SK-N-SH treated with all-trans-retinoic acid at 6 μM for 48 hours (cell line): Measurements from ENCODE around the gene HSPA9.

Experiments
- CSDC2 ChIP-seq: fragments of 250-450 bp; sonication (Bioruptor Pico); IDR thresholded peaks from 2 replicates; pipeline ENCODE4 v1.5.0; 2020; ENCODE audit warnings: mild to moderate bottlenecking, moderate library complexity
- ESRRG ChIP-seq: fragments of 250-450 bp; sonication (Bioruptor Pico); IDR thresholded peaks from 2 replicates; pipeline ENCODE4 v1.6.1; 2021; ENCODE audit warnings: mild to moderate bottlenecking
- OSR1 ChIP-seq: fragments of 250-450 bp; sonication (Bioruptor Pico); IDR thresholded peaks from 2 replicates; pipeline ENCODE4 v1.8.0; 2022; ENCODE audit warnings: moderate library complexity, mild to moderate bottlenecking, inconsistent platforms
- PPARA ChIP-seq: fragments of 250-450 bp; sonication (Bioruptor Pico); IDR thresholded peaks from 2 replicates; pipeline ENCODE4 v1.5.0; 2020; ENCODE audit warnings: mild to moderate bottlenecking, borderline replicate concordance
- RARB ChIP-seq: fragments of 250-450 bp; sonication (Bioruptor Pico); IDR thresholded peaks from 2 replicates; pipeline ENCODE4 v1.8.0; 2021; ENCODE audit warnings: mild to moderate bottlenecking, moderate library complexity
- SNAI2 ChIP-seq: fragments of 250-450 bp; sonication (Bioruptor Pico); IDR thresholded peaks from 2 replicates; pipeline ENCODE4 v1.5.0; 2020; ENCODE audit warnings: mild to moderate bottlenecking, moderate library complexity
- ZFP3 ChIP-seq: fragments of 250-450 bp; sonication (Bioruptor Pico); IDR thresholded peaks from 2 replicates; pipeline ENCODE4 v1.5.0; 2020; ENCODE audit warnings: mild to moderate bottlenecking, moderate library complexity
- ZFP30 ChIP-seq: fragments of 450-650 bp; formaldehyde crosslinking; IDR thresholded peaks from 2 replicates; pipeline ENCODE4 v1.5.0; 2022; ENCODE audit warnings: mild to moderate bottlenecking, moderate library complexity
- ZNF8 ChIP-seq: fragments of 450-650 bp; formaldehyde crosslinking; IDR thresholded peaks from 2 replicates; pipeline ENCODE4 v1.5.0; 2020; ENCODE audit warnings: mild to moderate bottlenecking, moderate library complexity
- TF ChIP-seq, protein P1 (sequence below): fragments of 250-450 bp; sonication (Bioruptor Pico); IDR thresholded peaks from 2 replicates; pipeline ENCODE4 v1.5.1; 2021; ENCODE audit warnings: mild to moderate bottlenecking, moderate library complexity
- TF ChIP-seq, protein P2 (sequence below): fragments of 250-450 bp; sonication (Bioruptor Pico); IDR thresholded peaks from 2 replicates; pipeline ENCODE4 v1.8.0; 2020; ENCODE audit warnings: mild to moderate bottlenecking, moderate library complexity, borderline replicate concordance

DNA sequence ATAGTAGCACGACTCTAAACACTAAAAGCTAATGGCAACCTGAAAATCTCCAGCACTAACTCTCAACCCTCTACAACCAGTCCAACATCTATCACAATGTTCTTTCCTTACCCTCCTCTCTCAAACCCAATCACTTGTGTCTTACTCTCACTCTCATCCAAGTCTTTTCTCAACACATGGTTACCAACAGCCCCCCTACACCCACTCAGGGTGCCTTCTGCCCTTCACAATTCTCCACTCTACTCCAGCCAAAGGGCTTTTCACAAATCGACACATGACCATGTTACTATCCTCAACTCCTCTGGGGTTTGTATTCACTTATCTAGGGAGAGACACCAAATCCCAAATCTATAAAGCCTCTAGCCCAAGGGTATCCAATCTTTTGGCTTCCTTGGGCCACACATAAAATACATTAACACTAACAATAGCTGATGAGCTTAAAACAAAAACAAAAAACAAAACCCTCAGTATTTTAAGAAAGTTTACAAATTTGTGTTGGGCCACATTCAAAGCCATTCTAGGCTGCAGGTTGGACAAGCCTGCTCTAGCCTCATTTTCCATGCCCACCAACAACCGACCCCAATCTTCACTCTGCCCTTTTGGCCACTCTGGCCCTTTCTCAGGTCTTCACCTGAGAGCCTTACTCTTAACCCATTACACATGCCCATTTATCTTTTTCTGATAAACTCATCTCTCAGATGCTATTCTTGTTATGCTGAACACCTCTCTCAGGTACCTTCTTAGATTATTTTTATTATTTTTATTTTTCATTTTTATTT is 11.7 kb downstream of the HSPA9 start:
- TF ChIP-seq ZFP30 (CRISPR knock-in tag): no peak
- no peak for TF ChIP-seq SNAI2
- TF ChIP-seq, protein P1, sequence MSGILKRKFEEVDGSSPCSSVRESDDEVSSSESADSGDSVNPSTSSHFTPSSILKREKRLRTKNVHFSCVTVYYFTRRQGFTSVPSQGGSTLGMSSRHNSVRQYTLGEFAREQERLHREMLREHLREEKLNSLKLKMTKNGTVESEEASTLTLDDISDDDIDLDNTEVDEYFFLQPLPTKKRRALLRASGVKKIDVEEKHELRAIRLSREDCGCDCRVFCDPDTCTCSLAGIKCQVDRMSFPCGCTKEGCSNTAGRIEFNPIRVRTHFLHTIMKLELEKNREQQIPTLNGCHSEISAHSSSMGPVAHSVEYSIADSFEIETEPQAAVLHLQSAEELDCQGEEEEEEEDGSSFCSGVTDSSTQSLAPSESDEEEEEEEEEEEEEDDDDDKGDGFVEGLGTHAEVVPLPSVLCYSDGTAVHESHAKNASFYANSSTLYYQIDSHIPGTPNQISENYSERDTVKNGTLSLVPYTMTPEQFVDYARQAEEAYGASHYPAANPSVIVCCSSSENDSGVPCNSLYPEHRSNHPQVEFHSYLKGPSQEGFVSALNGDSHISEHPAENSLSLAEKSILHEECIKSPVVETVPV: no peak
- no peak for TF ChIP-seq ZNF8 (CRISPR knock-in tag)
- TF ChIP-seq ZFP3 (CRISPR knock-in tag): no peak
- no peak for TF ChIP-seq PPARA
- no peak for TF ChIP-seq RARB (CRISPR knock-in tag)
- TF ChIP-seq CSDC2 (CRISPR knock-in tag): no peak
- no peak for TF ChIP-seq ESRRG
- TF ChIP-seq, protein P2, sequence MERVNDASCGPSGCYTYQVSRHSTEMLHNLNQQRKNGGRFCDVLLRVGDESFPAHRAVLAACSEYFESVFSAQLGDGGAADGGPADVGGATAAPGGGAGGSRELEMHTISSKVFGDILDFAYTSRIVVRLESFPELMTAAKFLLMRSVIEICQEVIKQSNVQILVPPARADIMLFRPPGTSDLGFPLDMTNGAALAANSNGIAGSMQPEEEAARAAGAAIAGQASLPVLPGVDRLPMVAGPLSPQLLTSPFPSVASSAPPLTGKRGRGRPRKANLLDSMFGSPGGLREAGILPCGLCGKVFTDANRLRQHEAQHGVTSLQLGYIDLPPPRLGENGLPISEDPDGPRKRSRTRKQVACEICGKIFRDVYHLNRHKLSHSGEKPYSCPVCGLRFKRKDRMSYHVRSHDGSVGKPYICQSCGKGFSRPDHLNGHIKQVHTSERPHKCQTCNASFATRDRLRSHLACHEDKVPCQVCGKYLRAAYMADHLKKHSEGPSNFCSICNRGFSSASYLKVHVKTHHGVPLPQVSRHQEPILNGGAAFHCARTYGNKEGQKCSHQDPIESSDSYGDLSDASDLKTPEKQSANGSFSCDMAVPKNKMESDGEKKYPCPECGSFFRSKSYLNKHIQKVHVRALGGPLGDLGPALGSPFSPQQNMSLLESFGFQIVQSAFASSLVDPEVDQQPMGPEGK (CRISPR knock-in tag): no peak
- TF ChIP-seq OSR1 (CRISPR knock-in tag): no peak
